Keratinocyte (primary cell): Measurements from ENCODE around the gene FZD4. TPM values are rescaled to one million over a fixed set of nuclear protein-coding genes. Genes with fewer than 3 reads are reported as not detected.

Source experiments
- DNase-seq: peaks from one replicate; pipeline ENCODE4 v3.0.0-alpha.2; 2011; ENCODE audit warnings: low read depth, missing footprints, low spot score
- FAIRE-seq: peaks from 2 replicates; lab custom pipeline; 2011; peaks lifted over from hg19 to GRCh38; lab: Jason Lieb, UNC
- H2AFZ ChIP-seq: 2 replicates; pipeline ENCODE4 v1.6.0; 2012; ENCODE audit warnings: low read length, control low read depth, inconsistent platforms; ENCODE audit not compliant: control insufficient read depth
- H3K27ac ChIP-seq: 2 replicates; pipeline ENCODE4 v1.5.1; 2011; ENCODE audit warnings: low read length; ENCODE audit not compliant: control insufficient read depth, insufficient read depth
- H3K27me3 ChIP-seq: 3 replicates; pipeline ENCODE4 v1.6.0; 2011; ENCODE audit warnings: low read length; ENCODE audit not compliant: control insufficient read depth, insufficient read depth; ENCODE audit errors: extremely low read depth
- H3K36me3 ChIP-seq, 2 experiments: 2 replicates in 1 of 2; 3 replicates in 1 of 2; pipeline ENCODE4 v1.5.1; 2011; ENCODE audit warnings: low read length in 2 of 2, mild to moderate bottlenecking in 1 of 2; ENCODE audit not compliant: control insufficient read depth in 2 of 2, insufficient read depth in 2 of 2; ENCODE audit errors: extremely low read depth in 1 of 2
- H3K4me1 ChIP-seq: 3 replicates; pipeline ENCODE4 v1.5.1; 2011; ENCODE audit warnings: low read length; ENCODE audit not compliant: control insufficient read depth, insufficient read depth; ENCODE audit errors: extremely low read depth
- H3K4me2 ChIP-seq: 3 replicates; pipeline ENCODE4 v1.6.0; 2011; ENCODE audit warnings: low read depth, low read length; ENCODE audit not compliant: control insufficient read depth, insufficient read depth; ENCODE audit errors: extremely low read depth
- H3K4me3 ChIP-seq, 3 experiments: fragments of 200-600 bp in 1 of 3; sonication (generic) in 1 of 3; 2 replicates in 2 of 3; 3 replicates in 1 of 3; pipeline ENCODE4 v1.5.1; 2011 to 2016; ENCODE audit warnings: low read length in 3 of 3, mild to moderate bottlenecking in 3 of 3, control low read depth in 2 of 3, inconsistent platforms in 1 of 3, low read depth in 1 of 3, mixed read lengths in 1 of 3, mixed run types in 1 of 3, moderate library complexity in 1 of 3; ENCODE audit not compliant: control insufficient read depth in 2 of 3, insufficient read depth in 2 of 3; ENCODE audit errors: extremely low read depth in 1 of 3
- H3K79me2 ChIP-seq: 2 replicates; pipeline ENCODE4 v1.6.0; 2012; ENCODE audit warnings: low read length; ENCODE audit not compliant: control insufficient read depth, insufficient read depth
- H3K9ac ChIP-seq: 3 replicates; pipeline ENCODE4 v1.6.0; 2011; ENCODE audit warnings: low read length; ENCODE audit not compliant: control insufficient read depth, insufficient read depth; ENCODE audit errors: extremely low read depth
- H3K9me1 ChIP-seq: 3 replicates; pipeline ENCODE4 v1.6.0; 2011; ENCODE audit warnings: low read length; ENCODE audit not compliant: control insufficient read depth, insufficient read depth; ENCODE audit errors: extremely low read depth
- H3K9me3 ChIP-seq: 2 replicates; pipeline ENCODE4 v1.5.1; 2012; ENCODE audit warnings: low read depth, low read length; ENCODE audit not compliant: control insufficient read depth
- H4K20me1 ChIP-seq: 3 replicates; pipeline ENCODE4 v1.6.0; 2011; ENCODE audit warnings: low read length; ENCODE audit not compliant: control insufficient read depth, insufficient read depth; ENCODE audit errors: extremely low read depth
- EZH2 ChIP-seq: IDR thresholded peaks from one replicate; pipeline ENCODE4 v1.6.1; 2012; ENCODE audit warnings: inconsistent platforms, mild to moderate bottlenecking, low read length, moderate library complexity
- dilution Hi-C: fragments of 300-500 bp; cut with MboI; formaldehyde crosslinking; loops from one replicate; pipeline ENCODE4 v1.7.0; 2020; ENCODE audit warnings: low sequenced_read_pairs; ENCODE audit not compliant: extremely low pct_ligation_motif_present
- polyA plus RNA-seq, 5 experiments: library from polyadenylated mRNA; depleted of rRNA in 3 of 5; stranded (reverse) in 3 of 5; stranded (forward) in 1 of 5; unstranded in 1 of 5; fragments of >200 nt; gene quantifications; 1 replicate in 1 of 5; 2 replicates in 3 of 5; 3 replicates in 1 of 5; pipeline versions ENCODE4 v1.2.1 to v1.2.3, GENCODE V29; 2011 to 2012; ENCODE audit warnings: missing spikeins in 2 of 5, low read depth in 1 of 5, low replicate concordance in 1 of 5
- TF ChIP-seq, protein P1 (sequence below), 3 experiments: IDR thresholded peaks in 1 of 3; conservative IDR thresholded peaks in 1 of 3; optimal IDR thresholded peaks in 1 of 3; 2 replicates in 2 of 3; 3 replicates in 1 of 3; pipeline versions ENCODE3 to v1.5.1; 2011; ENCODE audit warnings: low read length in 3 of 3, mild to moderate bottlenecking in 3 of 3, moderate library complexity in 2 of 3, control low read depth in 1 of 3, inconsistent platforms in 1 of 3; ENCODE audit not compliant: insufficient read depth in 2 of 3; ENCODE audit errors: extremely low read depth in 1 of 3

Gene FZD4
- polyA plus RNA-seq, 1 donor (not counting 4 experiments of a cell fraction or from before 2014, with no cell fraction given) = 0.56 TPM

DNA sequence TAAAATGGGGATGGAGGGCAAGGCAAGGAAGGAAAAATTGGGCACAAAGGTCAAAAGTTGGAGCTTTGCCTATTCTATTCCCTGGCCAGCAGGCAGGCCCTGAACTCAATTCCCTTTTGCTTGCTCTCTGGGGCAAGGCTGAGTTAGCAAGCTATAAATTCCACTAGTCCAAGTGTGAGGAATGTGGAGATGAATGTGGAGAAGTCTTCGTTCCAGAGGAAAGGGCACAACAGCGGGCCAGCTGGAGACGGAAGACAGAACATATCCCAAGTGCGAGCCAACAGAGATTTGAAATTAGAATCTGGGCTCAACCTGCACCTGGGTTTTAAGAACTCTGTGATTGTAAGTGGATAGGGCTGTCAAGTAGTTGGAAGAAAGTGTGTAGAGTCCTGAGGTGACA is 29.5 kb upstream of the FZD4 start:
- no peak overlapping the region for H3K4me3 ChIP-seq
- FAIRE-seq (no peak), DNase-seq (no peak)
- no peak for TF ChIP-seq EZH2
- TF ChIP-seq, protein P1, sequence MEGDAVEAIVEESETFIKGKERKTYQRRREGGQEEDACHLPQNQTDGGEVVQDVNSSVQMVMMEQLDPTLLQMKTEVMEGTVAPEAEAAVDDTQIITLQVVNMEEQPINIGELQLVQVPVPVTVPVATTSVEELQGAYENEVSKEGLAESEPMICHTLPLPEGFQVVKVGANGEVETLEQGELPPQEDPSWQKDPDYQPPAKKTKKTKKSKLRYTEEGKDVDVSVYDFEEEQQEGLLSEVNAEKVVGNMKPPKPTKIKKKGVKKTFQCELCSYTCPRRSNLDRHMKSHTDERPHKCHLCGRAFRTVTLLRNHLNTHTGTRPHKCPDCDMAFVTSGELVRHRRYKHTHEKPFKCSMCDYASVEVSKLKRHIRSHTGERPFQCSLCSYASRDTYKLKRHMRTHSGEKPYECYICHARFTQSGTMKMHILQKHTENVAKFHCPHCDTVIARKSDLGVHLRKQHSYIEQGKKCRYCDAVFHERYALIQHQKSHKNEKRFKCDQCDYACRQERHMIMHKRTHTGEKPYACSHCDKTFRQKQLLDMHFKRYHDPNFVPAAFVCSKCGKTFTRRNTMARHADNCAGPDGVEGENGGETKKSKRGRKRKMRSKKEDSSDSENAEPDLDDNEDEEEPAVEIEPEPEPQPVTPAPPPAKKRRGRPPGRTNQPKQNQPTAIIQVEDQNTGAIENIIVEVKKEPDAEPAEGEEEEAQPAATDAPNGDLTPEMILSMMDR (optimal IDR thresholded peaks at IDR 0.05 in 1 of 3, IDR thresholded peaks at IDR 0.05 in 1 of 3, conservative IDR thresholded peaks at IDR 0.05 in 1 of 3; ENCODE audit: extremely low read depth in 1 of 3, insufficient read depth in 2 of 3, low read length in 3 of 3) = no peak
- no peaks in the 10 kb centered on the region for H3K9me1 ChIP-seq
- H3K27me3 ChIP-seq = no peaks in the 10 kb centered on the region
- no peak overlapping the region for H3K9ac ChIP-seq
- H3K4me1 ChIP-seq = no peaks in the 10 kb centered on the region
- no peaks in the 10 kb centered on the region for H3K79me2 ChIP-seq
- no peaks in the 10 kb centered on the region for H4K20me1 ChIP-seq
- H2AFZ ChIP-seq = no peak overlapping the region
- no peak overlapping the region for H3K4me2 ChIP-seq
- H3K27ac ChIP-seq = no peak overlapping the region
- H3K36me3 ChIP-seq = no peaks in the 10 kb centered on the region
- no peaks in the 10 kb centered on the region for H3K9me3 ChIP-seq
- dilution Hi-C loops = no loop called here

DNA sequence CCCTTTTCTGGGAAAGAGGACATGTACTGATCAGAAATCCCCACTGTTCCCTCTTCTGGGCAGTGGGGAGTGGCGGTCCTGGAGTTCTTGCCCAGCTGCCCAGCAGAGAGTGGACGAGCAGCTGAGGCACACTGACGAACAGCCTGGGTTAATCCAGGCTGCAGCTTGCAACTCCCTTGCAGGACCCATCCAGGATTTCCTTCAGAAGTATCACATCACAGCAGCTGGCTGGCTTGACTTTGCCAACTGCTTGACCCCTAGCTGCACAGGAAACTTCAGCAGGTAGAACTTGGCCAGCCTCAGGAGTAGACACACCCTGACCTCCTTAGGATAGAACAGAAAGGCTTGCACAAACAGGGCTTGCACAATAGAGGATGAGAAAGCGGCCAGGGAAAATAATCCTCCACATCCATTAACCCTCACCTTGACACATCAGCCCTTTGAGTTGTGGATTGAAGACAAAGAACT is 27.9 kb upstream of the FZD4 start:
- no peaks in the 10 kb centered on the region for H3K9me3 ChIP-seq
- no peak overlapping the region for H3K4me3 ChIP-seq
- TF ChIP-seq, protein P1 (optimal IDR thresholded peaks at IDR 0.05 in 1 of 3, IDR thresholded peaks at IDR 0.05 in 1 of 3, conservative IDR thresholded peaks at IDR 0.05 in 1 of 3; ENCODE audit: extremely low read depth in 1 of 3, insufficient read depth in 2 of 3, low read length in 3 of 3) = no peak
- no peak for TF ChIP-seq EZH2
- H3K9me1 ChIP-seq = no peaks in the 10 kb centered on the region
- H3K4me1 ChIP-seq = no peaks in the 10 kb centered on the region
- H3K27me3 ChIP-seq = no peaks in the 10 kb centered on the region
- no peak overlapping the region for H3K9ac ChIP-seq
- DNase-seq (no peak), FAIRE-seq (no peak)
- no peaks in the 10 kb centered on the region for H3K36me3 ChIP-seq
- no peak overlapping the region for H2AFZ ChIP-seq
- H3K4me2 ChIP-seq = no peak overlapping the region
- dilution Hi-C loops = no loop called here
- no peaks in the 10 kb centered on the region for H4K20me1 ChIP-seq
- no peak overlapping the region for H3K27ac ChIP-seq
- no peaks in the 10 kb centered on the region for H3K79me2 ChIP-seq
